HG02840 (cell line): ENCODE measurements around the gene CEP112.

Source experiments
- ATAC-seq: cut with Tn5 transposase; IDR thresholded peaks from one replicate; pipeline ENCODE4 v1.9.1; 2021; ENCODE audit warnings: mild to moderate bottlenecking, moderate library complexity, moderate number of reproducible peaks; ENCODE audit not compliant: unreplicated experiment, low FRiP score

CEP112 gene

GRCh38 chr17:65668211-65668610 lies 523.7 kb downstream of the CEP112 start:
- ATAC-seq: no peak

- ATAC-seq: no peak
Observed at GRCh38 chr17:65667656-65668055, 524.3 kb downstream of the CEP112 start.

- no peak for ATAC-seq
Observed at GRCh38 chr17:65666876-65667321, 525.0 kb downstream of the CEP112 start.

- no peak for ATAC-seq
Observed at GRCh38 chr17:65665966-65666365, 526.0 kb downstream of the CEP112 start.

- no peak for ATAC-seq
Observed at GRCh38 chr17:65664696-65665095, 527.2 kb downstream of the CEP112 start.

- ATAC-seq: no peak
Observed at GRCh38 chr17:65664266-65664665, 527.7 kb downstream of the CEP112 start.

- no peak for ATAC-seq
Observed at GRCh38 chr17:65662196-65662595, 529.7 kb downstream of the CEP112 start.

GRCh38 chr17:65660947-65661346 lies 531.0 kb downstream of the CEP112 start:
- no peak for ATAC-seq

GRCh38 chr17:65660078-65660477 lies 531.9 kb downstream of the CEP112 start:
- ATAC-seq: no peak

- no peak for ATAC-seq
Observed at GRCh38 chr17:65659512-65659911, 532.4 kb downstream of the CEP112 start.

GRCh38 chr17:65657251-65657828 lies 534.6 kb downstream of the CEP112 start:
- no peak for ATAC-seq

GRCh38 chr17:65656390-65657250 lies 535.3 kb downstream of the CEP112 start:
- no peak for ATAC-seq

GRCh38 chr17:65655706-65656105 lies 536.2 kb downstream of the CEP112 start:
- ATAC-seq: no peak

- ATAC-seq: no peak
Observed at GRCh38 chr17:65644545-65644944, 547.4 kb downstream of the CEP112 start.

GRCh38 chr17:65638221-65638975 lies 553.5 kb downstream of the CEP112 start:
- ATAC-seq: no peak

- no peak for ATAC-seq
Observed at GRCh38 chr17:65637786-65638185, 554.1 kb downstream of the CEP112 start.

- no peak for ATAC-seq
Observed at GRCh38 chr17:65634533-65634932, 557.4 kb downstream of the CEP112 start.

GRCh38 chr17:65633988-65634387 lies 557.9 kb downstream of the CEP112 start:
- no peak for ATAC-seq

- ATAC-seq: no peak
Observed at GRCh38 chr17:65633146-65633881, 558.6 kb downstream of the CEP112 start.

- no peak for ATAC-seq
Observed at GRCh38 chr17:65630502-65630901, 561.4 kb downstream of the CEP112 start.
